Eye (tissue), 1 donor: ENCODE data around the gene PSMF1.

Source experiments
- DNase-seq: peaks from one replicate; pipeline ENCODE4 v3.0.0-alpha.2; 2015

The PSMF1 gene

GRCh38 chr20:1118336-1119127 lies at the start of gene PSMF1:
TSS of gene PSMF1 (plus strand) at chr20:1118602. CDS start at chr20:1118774, 172 bp downstream.
- peak; percentile 97 for DNase-seq

GRCh38 chr20:1072258-1072657 lies 46.1 kb upstream of the PSMF1 start:
- no peak for DNase-seq

GRCh38 chr20:1075616-1076015 lies 42.8 kb upstream of the PSMF1 start:
- no peak for DNase-seq

GRCh38 chr20:1081891-1082290 lies 36.5 kb upstream of the PSMF1 start:
- no peak for DNase-seq

GRCh38 chr20:1083431-1084080 lies 34.8 kb upstream of the PSMF1 start:
- no peak for DNase-seq

GRCh38 chr20:1085492-1086276 lies 32.7 kb upstream of the PSMF1 start:
- no peak for DNase-seq

GRCh38 chr20:1086277-1087213 lies 31.9 kb upstream of the PSMF1 start:
- no peak for DNase-seq

DNA sequence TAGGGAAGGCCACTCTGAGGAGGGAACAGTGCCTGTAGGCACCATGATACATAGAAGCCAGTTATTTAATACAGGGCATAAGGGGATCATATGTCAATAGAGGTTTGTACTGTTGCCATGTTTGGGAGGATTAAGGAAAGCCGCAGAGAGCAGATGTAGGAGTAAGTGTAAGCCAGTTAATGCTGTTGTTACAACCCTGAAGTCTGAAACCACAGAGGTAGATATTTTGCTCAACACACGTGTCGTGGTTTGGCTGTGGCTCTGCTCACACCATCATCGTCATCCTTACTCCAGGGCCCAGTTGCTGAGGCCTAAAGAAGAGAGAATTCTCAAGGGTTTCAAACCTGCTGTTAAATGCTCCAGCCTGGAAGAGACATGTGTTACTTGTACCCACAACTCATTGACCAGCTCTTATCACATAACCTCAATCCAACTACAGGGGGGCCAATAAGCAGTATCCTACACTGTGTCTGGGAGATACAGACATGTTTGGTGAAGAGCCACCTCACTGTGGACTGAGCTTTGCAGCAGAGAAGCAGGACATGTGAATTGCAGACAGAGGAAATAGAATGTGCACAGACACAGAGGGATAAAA lies 31.0 kb upstream of the PSMF1 start:
- DNase-seq: peak; percentile 10

DNA sequence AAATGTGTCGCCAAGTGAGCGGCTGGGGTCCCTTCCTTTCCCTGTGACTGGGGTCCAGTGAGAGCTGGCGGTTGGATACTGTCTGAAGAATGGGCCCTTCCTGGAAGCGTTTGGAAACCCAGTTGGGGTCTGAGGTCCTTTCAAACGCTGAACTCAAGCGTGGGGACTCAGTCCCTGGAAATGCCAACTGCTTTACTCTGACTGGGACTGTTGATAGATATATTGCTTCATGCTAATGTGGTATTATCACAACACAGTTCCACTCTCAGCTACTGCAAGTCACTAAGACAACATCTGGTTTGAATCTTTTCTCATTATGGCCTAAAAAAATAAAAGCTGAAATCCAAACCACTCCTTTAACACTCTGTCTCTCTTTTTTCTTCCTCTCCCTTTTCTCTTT lies 23.7 kb upstream of the PSMF1 start:
- DNase-seq: peak; percentile 9

- DNase-seq: no peak
These were observed 16.9 kb upstream of the PSMF1 start for GRCh38 chr20:1101533-1101932.

DNA sequence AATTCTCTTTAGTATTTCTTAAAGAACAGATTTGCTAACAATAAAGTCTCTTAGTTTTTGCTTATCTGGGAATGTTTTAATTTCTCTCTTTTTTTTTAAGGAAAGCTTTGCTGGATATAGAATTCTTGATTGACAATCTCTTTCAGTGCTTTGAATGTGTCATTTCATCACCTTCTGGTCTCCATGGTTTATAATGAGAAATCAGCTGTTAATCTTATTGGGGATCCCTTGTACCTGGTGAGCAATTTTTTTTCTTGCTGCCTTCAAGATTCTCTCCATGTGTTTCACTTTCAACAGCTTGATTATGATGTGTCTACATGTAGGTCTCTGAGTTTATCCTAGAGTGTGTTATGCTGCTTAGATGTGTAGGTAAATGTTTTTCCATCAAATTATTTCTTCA lies 16.4 kb upstream of the PSMF1 start:
- DNase-seq: no peak

- no peak for DNase-seq
These were observed 14.7 kb upstream of the PSMF1 start for GRCh38 chr20:1103751-1104150.

GRCh38 chr20:1105599-1106194 lies 12.7 kb upstream of the PSMF1 start:
- no peak for DNase-seq

GRCh38 chr20:1107176-1107575 lies 11.2 kb upstream of the PSMF1 start:
- no peak for DNase-seq

DNA sequence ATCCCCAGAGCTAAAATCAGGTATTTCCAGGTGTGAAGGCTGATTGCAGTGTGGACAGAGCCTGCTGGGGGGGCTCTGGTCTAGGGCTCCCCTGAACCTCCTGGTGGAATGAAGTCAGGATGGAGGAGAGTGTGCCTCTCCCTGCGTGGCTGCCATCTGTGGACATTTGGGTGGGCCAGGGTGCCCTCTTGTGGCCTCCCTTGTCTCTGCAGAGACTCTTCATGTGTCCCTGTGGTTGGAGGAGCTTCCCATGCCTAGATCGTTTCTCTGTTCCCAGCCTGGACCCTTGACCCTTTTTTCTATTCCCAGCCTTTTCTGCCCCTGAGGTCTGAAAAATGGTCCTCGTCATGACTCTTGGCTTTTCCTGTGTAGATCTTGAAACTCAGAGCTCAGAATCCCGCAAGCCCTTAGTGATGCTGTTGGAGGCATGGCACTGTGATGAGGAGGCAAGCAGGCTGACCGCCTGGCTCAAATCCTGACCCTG lies 9.9 kb upstream of the PSMF1 start:
- peak; percentile 72 for DNase-seq

DNA sequence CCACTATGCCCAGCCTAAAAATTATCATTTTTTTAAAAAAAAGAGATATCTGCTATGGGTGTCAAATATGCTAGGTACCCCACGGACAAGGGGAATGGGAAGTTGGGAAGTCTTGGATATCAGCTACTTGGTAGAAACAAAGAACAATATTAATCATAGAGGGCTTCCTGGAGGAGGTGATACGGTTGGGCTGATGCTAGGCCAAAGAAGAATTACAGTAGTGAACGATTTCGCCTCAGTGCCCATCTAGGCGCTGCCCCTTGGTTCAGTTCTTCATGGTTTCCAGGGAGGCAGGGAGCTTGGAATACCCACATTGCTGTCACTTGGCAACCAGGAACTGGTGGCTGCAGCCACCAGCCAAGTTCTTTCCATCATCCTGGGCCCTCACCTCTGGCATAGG lies 5.5 kb upstream of the PSMF1 start:
- no peak for DNase-seq

DNA sequence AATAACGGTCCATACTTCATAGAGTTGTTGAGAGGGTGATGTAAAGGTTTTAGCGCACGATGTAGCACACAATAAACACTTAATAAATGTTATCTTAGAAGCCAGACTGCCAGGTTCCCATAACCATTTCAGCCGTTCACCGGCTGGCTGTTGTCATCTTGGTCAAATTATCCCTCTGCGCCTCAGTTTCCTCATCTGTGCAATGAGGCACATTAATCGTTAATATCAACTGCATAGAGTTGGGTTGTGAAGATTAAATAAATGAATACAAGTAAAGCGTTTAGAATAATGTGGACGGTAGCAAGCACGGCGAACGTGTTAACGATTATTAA lies 432 bp upstream of the PSMF1 start:
- DNase-seq: no peak

GRCh38 chr20:1119128-1119505 lies 715 bp downstream of the PSMF1 start:
- no peak for DNase-seq

GRCh38 chr20:1119524-1119923 lies 1.1 kb downstream of the PSMF1 start:
- no peak for DNase-seq

DNA sequence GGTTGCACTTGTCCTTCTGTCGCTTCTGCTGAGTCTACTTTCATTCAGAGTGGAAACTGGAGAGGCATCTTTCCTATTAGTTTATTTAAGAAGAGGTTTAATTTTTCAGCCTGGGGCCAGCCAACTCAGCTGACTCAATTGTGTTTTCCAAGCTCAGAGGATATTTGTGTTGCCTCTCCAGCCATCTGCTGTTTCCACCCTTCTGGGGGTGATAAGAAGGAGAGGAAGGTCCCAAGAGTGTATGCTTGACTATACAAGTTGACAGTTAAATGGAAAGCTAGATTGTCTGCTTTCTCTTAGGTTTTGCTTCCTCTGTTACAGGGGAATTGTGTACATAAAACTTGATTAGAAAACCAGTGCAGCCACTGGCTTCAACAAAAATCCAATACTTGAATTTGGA lies 3.0 kb downstream of the PSMF1 start:
- no peak for DNase-seq

DNA sequence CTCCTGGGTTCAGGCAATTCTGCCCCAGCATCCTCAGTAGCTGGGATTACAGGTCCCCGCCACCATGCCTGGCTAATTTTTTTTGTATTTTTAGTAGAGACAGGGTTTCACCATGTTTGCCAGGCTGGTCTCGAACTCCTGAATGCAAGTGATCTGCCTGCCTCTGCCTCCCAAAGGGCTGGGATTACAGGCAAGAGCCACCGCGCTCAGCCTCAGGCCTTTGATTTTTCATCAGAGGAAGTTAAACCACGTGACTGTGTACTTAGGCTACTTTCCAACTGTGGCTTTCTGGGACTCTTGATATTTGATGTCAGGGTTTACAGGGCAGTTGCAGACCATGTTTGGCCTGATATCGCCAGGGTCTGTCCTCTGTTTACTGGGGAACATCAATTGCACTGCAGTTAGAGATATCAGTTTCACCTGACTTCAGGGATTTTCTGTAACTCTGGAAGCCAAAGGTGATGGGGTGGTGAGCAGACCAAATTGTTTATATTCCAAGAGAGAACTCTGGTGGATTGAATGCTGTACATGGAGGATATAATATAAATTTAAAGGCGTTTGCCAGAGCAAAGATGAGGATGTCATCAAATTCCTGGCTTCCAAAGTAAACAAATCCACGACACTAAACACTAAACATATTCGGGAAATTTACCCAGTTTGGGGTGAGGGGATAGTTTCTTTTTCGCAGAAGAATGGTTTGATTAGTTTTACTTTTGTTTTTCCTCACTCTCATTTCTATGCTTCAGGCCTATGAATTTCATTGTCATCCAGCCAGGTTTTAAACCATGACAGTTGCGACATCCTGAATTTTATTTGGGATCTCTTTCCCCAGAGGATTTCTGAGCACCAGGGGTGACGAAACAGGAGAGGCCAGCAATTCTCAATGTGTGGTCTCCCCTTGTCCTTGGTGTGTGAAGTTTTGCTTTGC lies 4.2 kb downstream of the PSMF1 start:
- no peak for DNase-seq
